Left lung (tissue), 14 donors: Measurements from ENCODE around the gene MRPL14. TPM values are rescaled to one million over a fixed set of nuclear protein-coding genes. Genes with fewer than 3 reads are reported as not detected.

ENCODE experiments used
- ATAC-seq: fragments of 200-7000 bp; cut with Tn5 transposase; one replicate; pipeline ENCODE4 v1.9.1; 2020; ENCODE audit warnings: moderate library complexity
- DNase-seq, 4 donors: peaks; one replicate each; pipeline ENCODE4 v3.0.0-alpha.2; 2013 to 2020
- H3K27ac ChIP-seq, 2 donors: fragments of 200-600 bp; sonication (generic) in 1 of 2; one replicate each; pipeline versions ENCODE4 v1.5.0 to v1.8.0; 2020 to 2021
- H3K27me3 ChIP-seq, 2 donors: fragments of 200-600 bp; sonication (generic) in 1 of 2; one replicate each; pipeline versions ENCODE4 v1.5.0 to v1.8.0; 2020 to 2021
- H3K36me3 ChIP-seq, 2 donors: fragments of 200-600 bp; sonication (generic) in 1 of 2; one replicate each; pipeline versions ENCODE4 v1.5.0 to v1.8.0; 2020 to 2021
- H3K4me1 ChIP-seq, 2 donors: fragments of 200-600 bp; one replicate each; pipeline ENCODE4 v1.8.0; 2021
- H3K4me3 ChIP-seq, 2 donors: fragments of 200-600 bp; sonication (generic) in 1 of 2; one replicate each; pipeline versions ENCODE4 v1.5.0 to v1.8.0; 2020 to 2021; ENCODE audit warnings: mild to moderate bottlenecking in 1 of 2
- H3K9me3 ChIP-seq, 2 donors: fragments of 200-600 bp; sonication (generic) in 1 of 2; one replicate each; pipeline versions ENCODE4 v1.5.0 to v1.8.0; 2020 to 2021
- CTCF ChIP-seq, 2 donors: fragments of 200-600 bp; sonication (generic) in 1 of 2; IDR thresholded peaks; one replicate each; pipeline versions ENCODE4 v1.5.0 to v1.8.0; 2021; ENCODE audit warnings: antibody characterized with exemption in 2 of 2
- intact Hi-C, 2 donors: fragments of 100-400 bp; cut with DNase I; formaldehyde crosslinking; loops; one replicate each; pipeline versions ENCODE4 v1.11.2 to v1.14.2; 2022
- long read RNA-seq, 12 donors: library from polyadenylated mRNA in 2 of 12; unstranded in 2 of 12; transcript quantifications; one replicate each; pipeline ENCODE4 v2.0.0 and lab custom pipeline, GENCODE V29; 2019 to 2026
- polyA plus RNA-seq, 6 donors: library from polyadenylated mRNA; unstranded; fragments of 120-200 nt; gene quantifications; one replicate each; pipeline ENCODE4 v1.2.1, GENCODE V29; 2013; ENCODE audit not compliant: insufficient read length in 6 of 6
- total RNA-seq, 2 donors: library from RNA; stranded (reverse); fragmentation: NEBNext Ultra II Directional; extraction: Animal tissue kit (Norgen Biotek cat#: 25700); gene quantifications; one replicate each; pipeline ENCODE4 v1.2.1, GENCODE V29; 2021
- donor health status: DM: no; HTN: yes; CAD: no.
- donor health status: DM: no; HTN: no; CAD: no.

Gene MRPL14
- total RNA-seq (100 to 1,000 TPM in 1 of 2 donors, 10 to 100 TPM in 1; 85.5 to 100 TPM), polyA plus RNA-seq (10 to 100 TPM; 29.8 to 41.4 (median 36.2) TPM)
- long read RNA-seq, donor 1, transcript MRPL14-201 (3 exons, 959 nt) = major isoform, 43 of 60 reads
- long read RNA-seq, donor 1, partial matches to known transcripts = 7 of 60 reads
- long read RNA-seq, donor 1, other reads (novel, unspliced or antisense) = 10 of 60 reads
- long read RNA-seq, donor 2, transcript MRPL14-201 (3 exons, 959 nt) = major isoform, 23 of 3,974 reads
- long read RNA-seq, donor 2, partial matches to known transcripts = 3,908 of 3,974 reads
- long read RNA-seq, donor 2, other reads (novel, unspliced or antisense) = 43 of 3,974 reads
- long read RNA-seq, donor 3, transcript MRPL14-201 (3 exons, 959 nt) = major isoform, 35 of 50 reads
- long read RNA-seq, donor 3, partial matches to known transcripts = 15 of 50 reads
- long read RNA-seq, donor 3, other reads (novel, unspliced or antisense) = 0 of 50 reads
- long read RNA-seq, donor 4, transcript MRPL14-201 (3 exons, 959 nt) = major isoform, 117 of 177 reads
- long read RNA-seq, donor 4, partial matches to known transcripts = 6 of 177 reads
- long read RNA-seq, donor 4, other reads (novel, unspliced or antisense) = 54 of 177 reads
- long read RNA-seq, donor 5, transcript MRPL14-201 (3 exons, 959 nt) = major isoform, 29 of 45 reads
- long read RNA-seq, donor 5, partial matches to known transcripts = 16 of 45 reads
- long read RNA-seq, donor 5, other reads (novel, unspliced or antisense) = 0 of 45 reads
- long read RNA-seq, donor 6, transcript MRPL14-201 (3 exons, 959 nt) = major isoform, 43 of 52 reads
- long read RNA-seq, donor 6, partial matches to known transcripts = 9 of 52 reads
- long read RNA-seq, donor 6, other reads (novel, unspliced or antisense) = 0 of 52 reads
- long read RNA-seq, donor 7, transcript MRPL14-201 (3 exons, 959 nt) = major isoform, 32 of 1,151 reads
- long read RNA-seq, donor 7, partial matches to known transcripts = 893 of 1,151 reads
- long read RNA-seq, donor 7, other reads (novel, unspliced or antisense) = 226 of 1,151 reads
- long read RNA-seq, donor 8, transcript MRPL14-201 (3 exons, 959 nt) = major isoform, 23 of 28 reads
- long read RNA-seq, donor 8, partial matches to known transcripts = 5 of 28 reads
- long read RNA-seq, donor 8, other reads (novel, unspliced or antisense) = 0 of 28 reads
- long read RNA-seq, donor 9 = 0 reads
- long read RNA-seq, donor 10, transcript MRPL14-201 (3 exons, 959 nt) = major isoform, 129 of 163 reads
- long read RNA-seq, donor 10, partial matches to known transcripts = 9 of 163 reads
- long read RNA-seq, donor 10, other reads (novel, unspliced or antisense) = 25 of 163 reads
- long read RNA-seq, donor 11, transcript MRPL14-201 (3 exons, 959 nt) = major isoform, 25 of 37 reads
- long read RNA-seq, donor 11, partial matches to known transcripts = 12 of 37 reads
- long read RNA-seq, donor 11, other reads (novel, unspliced or antisense) = 0 of 37 reads
- long read RNA-seq, donor 12, transcript MRPL14-201 (3 exons, 959 nt) = major isoform, 17 of 17 reads
- long read RNA-seq, donor 12, partial matches to known transcripts = 0 of 17 reads
- long read RNA-seq, donor 12, other reads (novel, unspliced or antisense) = 0 of 17 reads

GRCh38 chr6:44127186-44128019 is at the start of gene MRPL14, which contains the start of gene TMEM63B:
TSS of gene MRPL14 (minus strand) at chr6:44127452. CDS start at chr6:44116611, 10,841 bp downstream.
TSS of gene TMEM63B (plus strand) at chr6:44127554. CDS start at chr6:44134585, 7,031 bp downstream.
- H3K9me3 ChIP-seq = no peaks in the 10 kb centered on the region
- H3K4me1 ChIP-seq = peaks cover 12 to 62% of the 10 kb centered on the region in 2 donors
- H3K27ac ChIP-seq = peak within 1 kb of the TSS; percentile 88 to 95
- intact Hi-C loops = no loop called here
- ATAC-seq (peak; percentile 82), DNase-seq (peak; percentile 87 to 98 (median 93))
- peak within 1 kb of the TSS; percentile 65 to 96 for H3K4me3 ChIP-seq
- H3K36me3 ChIP-seq = no peaks in the 10 kb centered on the region
- no peaks in the 10 kb centered on the region for H3K27me3 ChIP-seq
- TF ChIP-seq CTCF (IDR thresholded peaks at IDR 0.05) = no peak

- no peaks in the 10 kb centered on the region for H3K9me3 ChIP-seq
- DNase-seq = no peak
- no peak for TF ChIP-seq CTCF (IDR thresholded peaks at IDR 0.05)
- no peaks in the 10 kb centered on the region for H3K27me3 ChIP-seq
- no peak overlapping the region for H3K4me3 ChIP-seq
- intact Hi-C loops = no loop called here
- H3K27ac ChIP-seq = no peak overlapping the region
- H3K36me3 ChIP-seq = no peaks in the 10 kb centered on the region
- ATAC-seq = no peak
- peaks cover 0 to 13% of the 10 kb centered on the region in 2 donors for H3K4me1 ChIP-seq
Measured at GRCh38 chr6:44176130-44176761, 49.0 kb upstream of the MRPL14 start.

GRCh38 chr6:44172731-44173500 is 45.7 kb upstream of the MRPL14 start:
- Histone ChIP-seq H3K27ac (no peak overlapping the region), H3K27me3 (no peaks in the 10 kb centered on the region), H3K9me3 (no peaks in the 10 kb centered on the region), H3K4me1 (peaks cover 0 to 13% of the 10 kb centered on the region in 2 donors), H3K4me3 (no peak overlapping the region), H3K36me3 (no peaks in the 10 kb centered on the region)
- DNase-seq (peak; percentile 69 to 90 (median 86)), ATAC-seq (peak; percentile 98)
- TF ChIP-seq CTCF (IDR thresholded peaks at IDR 0.05) = peak; percentile 82 to 88
- intact Hi-C loops = loop anchor here in 1 of 2 donors (5.0 kb wide), 1 partner anchor 64 kb away; no protein-coding TSS in a partner anchor
